AG08395 (cell line): ENCODE results near the gene ATP2C2.
A peak's percentile ranks its signal among the peaks of the same experiment; 100 is the strongest.

Experiments
- DNase-seq: peaks from one replicate; pipeline ENCODE4 v3.0.0; 2012; ENCODE audit warnings: mixed read lengths, low spot score

ATP2C2 gene

DNA sequence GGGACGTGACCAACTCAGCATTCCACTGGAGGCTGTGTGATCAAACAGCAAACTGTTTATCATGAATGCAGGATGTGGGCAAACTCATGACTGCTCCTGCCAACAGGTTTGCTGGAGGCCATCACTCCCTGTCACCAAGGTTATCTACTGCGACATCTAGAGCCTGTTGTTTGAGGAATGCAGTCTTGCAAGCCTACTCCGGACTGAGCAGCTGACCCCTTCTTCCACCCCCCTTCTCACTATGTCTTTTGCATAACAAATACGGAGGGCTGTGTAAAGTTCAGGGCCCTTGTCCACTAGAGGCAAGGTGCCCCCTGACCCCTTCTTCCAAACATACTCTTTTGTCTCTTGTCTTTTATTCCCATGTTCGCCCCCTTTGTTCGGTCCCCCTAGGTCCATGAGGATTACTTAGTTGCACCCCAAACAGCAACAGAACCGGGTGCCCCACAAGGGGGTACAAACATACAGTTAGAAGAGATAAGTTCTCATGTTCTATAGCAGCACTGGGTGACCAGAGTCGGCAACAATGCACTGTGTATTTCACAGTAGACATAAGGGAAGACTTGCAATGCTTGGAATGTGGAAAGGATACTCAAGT is 107.4 kb downstream of the ATP2C2 start:
- no peak for DNase-seq

DNA sequence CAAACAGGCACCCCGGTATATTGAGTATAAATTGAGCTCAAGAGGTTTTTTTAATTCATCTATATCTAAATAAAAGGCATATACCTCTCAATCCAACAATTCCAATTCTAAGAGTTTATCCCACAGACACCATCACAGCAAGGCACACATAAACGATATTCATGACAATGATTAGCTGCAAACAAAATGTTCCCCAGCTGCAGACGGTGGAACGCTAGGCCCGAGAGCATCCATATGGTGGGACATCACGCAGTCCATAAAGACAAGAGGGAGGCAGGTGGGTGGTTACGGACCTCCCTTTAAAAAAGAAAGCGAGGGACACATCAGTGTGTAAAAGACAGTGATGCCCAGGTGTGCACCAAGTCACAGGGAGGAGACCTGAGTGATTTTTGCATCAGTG is 108.1 kb downstream of the ATP2C2 start:
- no peak for DNase-seq

DNA sequence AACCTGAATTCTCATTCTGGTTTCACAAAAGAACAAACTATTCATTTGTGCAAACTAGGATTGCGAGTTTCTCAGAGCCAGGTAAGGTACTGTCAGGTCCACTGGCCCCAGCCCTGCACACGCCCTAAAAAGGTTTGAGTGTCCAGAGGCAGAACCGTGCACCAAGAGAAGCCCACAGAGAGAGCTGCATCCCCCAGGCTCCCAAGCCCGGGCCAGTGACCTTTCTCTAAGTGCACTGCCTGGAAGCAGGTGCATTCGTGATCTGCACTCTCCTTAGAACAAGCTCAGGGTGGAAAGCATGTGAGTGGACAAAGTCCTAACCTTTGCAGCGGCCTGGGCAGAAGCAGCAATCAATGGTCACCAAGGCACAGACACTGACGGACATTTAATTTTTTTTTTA is 109.3 kb downstream of the ATP2C2 start:
- no peak for DNase-seq

DNA sequence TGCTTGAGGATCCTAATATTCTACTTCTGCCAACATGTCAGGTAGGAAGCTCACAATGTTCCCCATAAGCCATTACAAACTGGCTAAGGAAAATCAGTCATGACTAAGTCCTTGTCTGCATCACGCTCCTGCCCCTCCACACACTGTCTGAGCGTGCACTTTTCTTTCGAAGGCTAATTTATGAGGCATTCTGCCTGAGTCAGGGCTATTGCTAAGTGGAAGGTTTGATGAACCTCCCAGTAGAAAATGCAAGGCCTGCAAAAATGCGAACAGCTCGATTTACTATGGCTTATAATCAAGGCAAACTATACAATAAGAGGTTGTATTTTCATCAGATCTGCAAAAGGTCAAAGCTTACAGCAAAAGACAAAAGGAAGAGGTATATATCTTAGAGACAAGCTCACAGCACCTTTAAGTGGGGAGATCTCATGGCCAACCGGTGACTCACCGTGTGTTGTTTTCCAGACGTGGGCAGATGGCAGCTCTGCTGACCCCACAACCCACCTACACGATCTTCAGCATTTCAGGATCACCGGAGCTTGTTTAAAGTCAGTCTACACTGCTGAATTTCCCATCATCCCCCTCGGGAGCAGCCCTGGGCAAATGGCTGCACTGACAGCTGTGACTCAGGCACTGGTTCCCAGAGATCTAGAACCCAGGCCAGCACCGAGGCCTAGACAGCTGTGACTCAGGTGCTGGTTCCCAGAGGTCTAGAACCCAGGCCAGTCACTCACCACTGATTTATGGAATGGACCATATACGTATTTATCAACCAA is 110.0 kb downstream of the ATP2C2 start:
- DNase-seq, result peak; percentile 69

DNA sequence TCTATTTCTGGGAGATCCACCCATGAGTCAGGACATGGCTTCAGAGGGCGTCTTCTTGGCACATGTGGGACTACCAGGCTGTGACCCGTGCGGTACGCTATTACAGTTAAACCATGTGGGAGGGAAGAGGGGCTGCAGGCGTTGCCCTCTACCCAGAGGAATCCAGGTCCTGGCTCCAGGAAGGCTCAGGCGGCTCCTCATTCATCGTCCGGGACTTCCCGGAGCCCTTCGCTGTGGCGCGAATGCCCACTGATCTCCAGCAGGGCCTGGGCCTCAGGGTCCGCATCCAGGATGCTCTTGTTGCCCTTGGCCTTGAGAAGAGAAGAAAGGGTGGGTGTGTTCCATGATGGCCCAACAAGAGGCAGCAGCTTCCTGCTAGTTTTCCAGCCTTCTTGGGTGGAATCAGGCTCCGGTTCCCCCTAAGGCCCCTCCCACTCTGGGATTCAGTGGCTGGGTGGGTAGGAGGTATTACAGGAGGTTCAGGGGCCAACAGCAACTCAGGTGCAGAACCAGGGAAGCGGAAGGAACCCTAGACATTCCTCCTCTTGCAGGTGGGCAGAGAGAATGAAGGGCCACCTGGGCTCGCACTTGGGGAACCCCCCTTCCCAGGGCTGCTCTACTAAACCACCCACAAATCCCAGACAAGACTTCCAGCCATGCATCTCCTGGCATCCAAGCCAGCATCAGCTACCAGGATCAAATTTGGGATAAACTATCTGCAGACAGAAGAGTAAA is 111.5 kb downstream of the ATP2C2 start:
- DNase-seq, result no peak

DNA sequence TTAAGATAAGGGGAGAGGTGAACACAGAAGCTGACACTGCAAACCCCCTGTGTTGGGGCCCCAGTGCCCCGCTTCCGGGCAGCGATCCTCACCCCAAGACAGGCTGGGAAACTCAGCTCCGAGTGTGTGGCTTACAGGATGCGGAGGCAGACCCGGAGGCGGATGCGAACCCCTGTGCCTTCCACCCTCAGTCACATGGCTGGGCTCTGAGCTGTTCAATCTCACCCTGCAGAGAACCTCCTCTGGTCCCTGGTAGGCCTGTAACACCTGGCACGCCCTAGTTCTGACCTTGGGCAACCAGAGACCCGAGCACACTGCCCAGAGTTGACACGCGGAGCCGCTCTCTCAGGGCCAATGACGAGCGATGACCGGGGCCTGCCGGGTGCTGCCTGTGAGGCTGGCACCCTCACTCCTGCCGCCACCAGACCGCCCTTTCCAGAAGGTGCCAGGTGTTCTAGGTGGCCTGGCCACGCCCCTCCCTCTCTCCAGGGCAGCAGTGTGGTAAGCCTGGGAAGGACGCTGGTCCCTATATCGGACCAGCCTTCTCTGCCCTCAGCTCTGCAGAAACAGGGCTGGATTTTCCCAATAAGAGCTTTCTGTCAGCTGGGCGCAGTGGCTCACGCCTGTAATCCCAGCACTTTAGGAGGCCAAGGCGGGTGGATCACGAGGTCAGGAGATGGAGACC is 112.9 kb downstream of the ATP2C2 start:
- no peak for DNase-seq

DNA sequence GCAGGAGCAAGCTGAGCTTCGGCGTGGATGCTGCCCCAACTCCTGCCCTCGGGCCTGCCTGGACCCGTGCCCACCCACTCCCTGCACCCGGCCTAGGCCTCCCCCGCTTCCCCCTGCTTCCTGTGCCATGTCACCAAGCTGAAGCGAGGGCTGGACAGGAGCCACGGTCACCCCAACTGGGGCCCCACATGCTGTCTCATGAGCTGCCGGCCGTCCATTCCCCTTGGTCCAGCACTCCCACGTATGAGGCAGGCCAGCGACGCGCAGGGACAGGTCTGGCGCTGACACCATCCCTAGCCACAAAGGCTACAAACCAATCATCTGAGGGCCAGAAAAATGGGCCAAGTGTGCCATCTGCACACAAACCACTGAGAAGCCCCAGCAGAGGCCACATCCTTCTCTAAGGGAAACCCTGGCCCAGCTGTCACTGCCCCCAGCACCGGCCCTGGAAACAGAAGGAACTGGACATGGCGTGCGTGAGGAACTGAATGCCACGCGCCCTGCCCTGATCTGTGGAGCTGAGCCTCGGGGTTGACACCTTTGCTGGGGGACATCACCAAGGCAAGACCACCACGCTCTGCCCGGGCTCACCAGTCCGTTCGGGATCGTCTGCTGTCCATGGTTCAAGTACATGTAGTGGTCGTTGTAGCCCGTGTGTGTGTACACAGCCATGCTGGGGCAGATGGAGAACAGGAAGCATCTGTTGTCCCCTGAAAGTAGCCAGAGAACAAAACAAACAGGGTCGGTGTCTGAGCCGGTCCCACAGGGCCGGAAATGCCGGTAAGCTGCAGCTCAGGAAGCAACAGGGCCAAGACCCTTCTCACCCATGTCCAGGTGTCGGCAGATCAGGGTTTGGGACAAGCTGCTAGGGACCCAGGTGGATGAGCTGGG is 113.9 kb downstream of the ATP2C2 start:
- DNase-seq, result no peak

DNA sequence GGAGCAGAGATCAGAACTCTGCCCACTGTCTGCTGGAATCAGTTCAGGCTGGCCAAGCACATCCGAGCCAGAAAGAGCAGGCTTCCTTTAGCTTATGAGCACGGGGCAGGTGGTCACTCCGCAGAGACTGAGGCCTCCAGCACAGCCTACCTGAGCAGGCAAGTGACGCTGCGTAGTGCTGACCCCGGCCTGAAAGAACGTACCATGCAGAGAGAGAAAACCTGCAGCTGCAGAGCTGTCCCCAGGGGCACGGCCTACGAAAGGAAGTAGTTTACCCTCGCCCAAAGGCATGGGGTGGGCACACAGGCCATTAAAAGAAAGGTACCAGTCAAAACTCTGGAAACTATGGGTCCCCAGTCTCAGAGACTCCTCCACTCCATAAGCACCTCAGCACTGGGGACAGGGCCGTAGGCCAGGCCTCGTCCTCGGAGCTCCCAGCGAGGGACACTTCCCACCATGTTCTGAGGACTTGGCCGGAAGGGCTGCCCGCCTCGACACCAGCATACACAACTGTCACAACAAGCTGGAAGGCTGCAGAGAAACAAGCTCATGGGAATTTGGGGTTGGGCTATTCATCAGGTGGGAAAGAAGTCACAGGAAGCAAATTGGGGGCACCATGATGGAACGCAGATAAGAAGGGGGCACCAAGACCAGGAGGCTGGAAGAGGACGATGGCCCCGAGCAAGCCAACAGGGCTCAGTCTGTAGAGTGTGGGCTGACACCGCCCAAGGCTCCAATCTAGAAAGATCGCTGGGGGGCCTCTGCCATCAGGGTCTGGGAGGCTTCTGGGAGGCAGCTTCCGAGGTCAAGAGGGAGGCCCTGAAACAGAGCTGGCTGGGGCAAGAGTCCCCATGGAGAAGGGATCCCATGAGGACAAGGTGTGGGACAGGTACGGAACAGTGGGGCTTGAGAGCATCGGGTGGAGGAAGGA is 114.9 kb downstream of the ATP2C2 start:
- DNase-seq, result no peak

DNA sequence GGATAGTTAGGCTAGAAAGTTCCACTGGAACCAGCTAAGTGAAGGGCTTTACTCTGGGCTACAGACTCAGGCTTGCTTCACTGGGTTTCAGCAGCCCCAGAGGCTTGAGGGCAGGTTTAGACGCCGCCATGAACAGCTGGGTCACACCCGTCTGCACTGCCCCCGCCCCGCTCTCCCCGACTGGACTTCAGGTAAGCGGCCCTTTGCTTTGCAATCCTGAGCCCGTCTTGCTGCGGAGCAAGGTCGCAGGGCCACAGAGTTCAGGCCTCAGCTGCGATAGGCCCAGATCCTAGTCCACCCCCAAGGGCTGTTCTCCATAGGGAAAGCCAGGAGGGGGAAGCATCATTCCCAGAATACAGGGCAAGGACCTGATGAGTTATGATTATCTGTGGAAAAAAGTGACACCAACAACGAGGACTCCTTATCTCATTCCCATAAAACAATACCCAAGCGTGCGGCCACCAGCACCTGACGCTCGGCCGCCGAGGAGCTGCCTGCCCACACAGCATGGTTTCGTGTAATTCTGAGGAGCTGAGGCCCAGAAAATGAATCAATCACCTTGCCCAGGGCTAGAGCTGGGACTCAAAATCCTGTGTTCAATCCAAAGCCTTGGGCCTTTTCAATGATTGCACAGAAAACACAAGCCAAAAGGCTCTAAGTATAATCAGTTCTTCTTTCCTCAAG is 115.7 kb downstream of the ATP2C2 start:
- no peak for DNase-seq

DNA sequence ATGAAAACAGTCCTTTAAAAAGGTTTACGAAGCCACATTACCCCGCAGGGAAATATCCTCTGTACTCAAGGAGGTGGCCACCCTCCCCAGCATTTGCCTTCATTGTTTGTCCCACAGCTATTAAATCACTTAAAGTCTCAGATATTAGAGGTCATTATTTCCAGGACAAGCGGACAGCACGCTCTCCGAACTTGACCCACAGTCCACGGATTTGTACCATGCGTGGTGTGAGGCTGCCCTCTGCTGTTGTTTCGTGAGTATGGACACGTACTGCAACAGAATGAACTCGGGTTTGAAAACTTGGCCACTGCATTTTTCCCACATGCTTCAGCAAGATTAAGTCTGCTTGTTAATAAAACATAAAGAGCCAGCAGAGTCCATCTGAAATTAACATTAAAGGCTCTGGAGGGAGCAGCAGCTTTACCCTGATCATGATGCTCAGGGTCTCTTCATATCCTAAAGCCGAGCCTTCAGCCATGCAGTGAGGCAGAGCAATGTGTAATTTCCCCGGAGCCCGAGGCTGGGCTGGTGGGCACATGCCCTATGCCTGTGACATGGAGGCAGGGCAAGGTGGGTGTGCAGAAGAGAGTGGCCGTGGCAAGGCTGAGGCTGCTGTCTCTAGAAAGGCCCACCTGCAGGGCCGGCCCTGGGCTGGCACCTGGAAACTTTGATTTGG is 116.4 kb downstream of the ATP2C2 start:
- DNase-seq, result peak; percentile 69

DNA sequence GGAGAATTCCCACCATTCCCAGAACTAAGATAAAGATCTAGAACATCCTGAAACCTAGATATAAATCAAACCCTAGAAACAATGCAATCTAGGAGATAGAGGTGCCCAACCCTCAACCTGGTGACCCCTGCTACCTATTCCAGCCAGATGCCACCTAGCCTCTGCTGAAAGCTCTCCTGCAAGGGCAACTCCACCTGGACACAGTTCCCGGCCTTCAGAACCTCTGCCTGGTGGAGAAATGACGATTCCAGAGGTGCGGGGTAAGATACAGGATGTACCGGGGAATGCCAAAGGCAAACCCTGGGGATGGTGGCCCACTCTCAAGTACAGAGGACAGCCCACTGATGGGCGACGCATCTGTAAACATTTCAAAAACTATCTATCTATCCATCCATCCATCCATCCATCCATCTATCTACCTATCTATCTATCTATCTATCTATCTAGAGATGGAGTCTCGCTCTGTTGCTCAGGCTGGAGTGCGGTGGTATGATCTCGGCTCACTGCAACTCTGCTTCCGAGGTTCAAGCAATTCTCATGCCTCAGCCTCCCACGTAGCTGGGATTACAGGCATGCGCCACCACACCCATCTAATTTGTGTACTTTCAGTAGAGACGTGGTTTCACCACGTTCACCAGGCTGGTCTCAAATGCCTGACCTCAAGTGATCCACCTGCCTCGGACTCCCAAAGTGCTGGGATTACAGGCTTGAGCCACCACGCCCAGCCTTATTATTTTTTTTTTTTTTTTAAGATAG is 117.1 kb downstream of the ATP2C2 start:
- DNase-seq, result no peak

DNA sequence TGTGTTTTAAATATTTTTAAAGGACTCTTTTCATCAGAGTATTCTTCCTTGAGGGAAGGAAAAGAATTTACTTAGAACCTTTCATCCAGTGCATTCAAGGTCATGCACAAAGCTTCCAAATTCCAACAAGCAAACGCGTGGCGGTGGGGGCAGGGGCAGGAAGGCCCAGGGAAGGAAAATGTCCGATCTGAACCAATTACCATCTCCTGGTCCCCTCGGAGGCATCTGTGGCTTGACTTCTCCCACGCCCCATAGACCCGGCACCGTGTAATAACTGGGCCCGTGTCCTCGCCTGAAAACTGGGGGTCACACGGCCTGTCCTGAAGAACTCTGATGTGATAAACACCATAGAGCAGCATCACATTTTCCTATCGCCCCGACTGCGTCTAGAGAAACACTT is 117.8 kb downstream of the ATP2C2 start:
- DNase-seq, result no peak

DNA sequence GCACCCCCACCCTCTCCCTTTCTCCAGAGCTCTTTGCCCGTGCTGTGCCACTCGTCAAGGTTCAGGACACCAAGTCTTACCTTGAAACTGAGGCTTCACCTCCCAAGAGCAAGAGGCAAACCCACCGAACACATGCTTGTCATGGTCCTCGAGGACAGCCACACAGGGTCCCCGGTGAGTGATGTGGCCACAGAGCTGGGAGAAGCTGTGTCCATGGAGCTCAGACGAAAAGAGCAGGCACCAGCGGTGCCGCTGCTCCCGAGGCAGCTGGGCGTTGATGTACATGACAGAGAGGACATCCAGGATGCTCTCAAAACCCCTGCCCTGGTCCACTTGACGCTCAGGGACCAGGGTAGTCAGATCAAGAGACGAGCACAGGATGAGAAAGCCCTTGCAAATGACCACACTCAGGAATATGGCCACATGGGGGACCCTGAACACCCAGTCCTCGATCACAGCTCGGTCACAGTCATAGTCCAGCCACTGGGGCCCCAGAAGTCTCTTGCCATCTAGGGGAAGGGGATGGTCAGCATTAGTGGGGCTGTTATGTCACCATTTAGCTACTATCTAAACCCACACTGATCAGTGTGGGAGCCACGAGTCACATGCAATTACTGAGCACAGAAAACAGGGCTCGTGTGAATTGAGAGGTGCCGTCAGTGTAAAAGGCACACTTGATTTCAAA is 118.4 kb downstream of the ATP2C2 start:
- no peak for DNase-seq

DNA sequence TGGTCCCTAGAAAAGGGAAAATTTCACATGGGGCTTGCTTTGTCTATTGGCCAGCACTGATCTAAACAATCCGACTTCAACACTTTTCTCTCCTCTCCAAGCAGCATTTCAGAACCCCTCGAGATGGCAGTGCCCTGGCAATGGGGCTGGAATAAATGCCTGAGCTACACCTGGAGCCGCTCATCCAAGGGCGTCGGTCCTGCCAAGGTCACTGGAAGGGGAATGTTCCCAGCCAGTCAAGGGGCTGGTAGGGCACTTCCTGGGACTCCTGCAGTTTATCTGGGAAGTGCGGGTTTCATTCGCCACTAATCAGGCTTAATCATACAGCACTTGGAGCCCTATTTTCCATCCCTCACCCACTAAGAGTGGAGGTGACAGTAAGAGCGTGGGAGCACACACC is 119.0 kb downstream of the ATP2C2 start:
- no peak for DNase-seq

DNA sequence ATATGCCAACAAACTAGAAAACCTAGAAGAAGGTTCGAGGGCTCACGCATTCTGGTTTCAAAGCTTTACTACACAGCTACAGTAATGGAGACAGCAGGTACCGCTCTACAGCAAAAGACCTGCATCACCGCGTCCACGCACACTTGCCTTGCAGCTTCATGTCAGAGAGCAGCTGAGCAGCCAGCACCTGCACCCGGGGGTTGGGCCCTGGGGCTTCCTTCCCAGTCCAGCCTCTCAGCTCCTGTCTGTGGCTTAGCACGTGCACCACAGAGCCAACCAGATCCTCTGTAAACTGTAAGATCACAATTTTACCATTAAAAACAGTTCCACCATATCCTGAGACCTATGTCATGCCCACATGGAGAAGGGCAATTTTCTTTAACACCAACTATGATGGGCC is 120.8 kb downstream of the ATP2C2 start:
- DNase-seq, result no peak

DNA sequence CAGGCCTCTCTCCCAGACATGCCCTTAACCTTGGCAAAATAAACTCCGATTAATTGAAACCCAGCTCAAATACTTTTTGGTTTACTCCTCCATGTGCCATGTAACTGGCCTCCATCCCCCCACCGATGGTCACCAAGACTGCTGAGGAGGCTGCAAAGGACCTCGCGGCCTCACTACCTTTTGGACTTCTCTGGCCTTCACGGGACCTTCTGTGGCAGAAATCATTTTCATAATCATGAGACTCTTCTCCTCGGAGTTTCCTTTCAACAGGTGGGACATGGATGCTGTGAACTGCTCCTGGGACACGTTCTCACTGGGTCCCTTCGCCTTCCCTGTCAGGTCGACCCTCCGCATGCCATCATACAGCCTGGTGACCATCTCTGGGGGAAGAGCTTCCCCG is 127.2 kb downstream of the ATP2C2 start:
- no peak for DNase-seq

DNA sequence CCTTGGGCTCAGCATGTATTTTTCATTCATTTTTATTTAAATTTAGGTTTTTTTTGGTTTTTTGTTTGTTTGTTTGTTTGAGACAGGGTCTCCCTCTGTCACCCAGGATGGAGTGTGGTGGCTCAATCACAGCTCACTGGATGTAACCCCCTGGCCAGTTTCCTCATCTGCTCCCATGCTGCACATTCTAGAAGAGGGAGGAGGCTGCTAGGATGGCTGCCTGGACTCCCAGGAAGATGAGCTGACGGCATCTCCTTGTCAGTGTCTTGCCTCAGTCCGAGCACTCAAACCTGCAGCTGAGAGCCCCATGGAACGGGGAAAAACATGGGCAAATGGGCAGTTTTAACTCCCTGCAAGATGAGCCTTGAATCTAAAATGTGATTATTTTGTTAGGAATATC is 128.7 kb downstream of the ATP2C2 start:
- no peak for DNase-seq
